Transverse colon (tissue), 3 donors: Measurements from ENCODE around the gene BNIP5.

Experiments used
- EP300 ChIP-seq: sonication (generic); formaldehyde crosslinking; IDR thresholded peaks from one replicate; pipeline ENCODE4 v1.6.1; 2017; ENCODE audit warnings: antibody characterized with exemption, low read depth
- POLR2A ChIP-seq: fragments of 450-650 bp; IDR thresholded peaks from one replicate; pipeline ENCODE4 v1.6.1; 2016; ENCODE audit warnings: antibody characterized with exemption, mild to moderate bottlenecking, moderate library complexity
- TF ChIP-seq, protein P1 (sequence below), 5 experiments: fragments of 200-600 bp in 3 of 5; fragments of 450-650 bp in 2 of 5; sonication (generic) in 3 of 5; IDR thresholded peaks; 1 replicate in 2 of 5; 2 replicates in 3 of 5; pipeline ENCODE4 v1.5.1; 2016 to 2017; ENCODE audit warnings: antibody characterized with exemption in 5 of 5, inconsistent platforms in 3 of 5, mild to moderate bottlenecking in 2 of 5, moderate library complexity in 1 of 5

DNA sequence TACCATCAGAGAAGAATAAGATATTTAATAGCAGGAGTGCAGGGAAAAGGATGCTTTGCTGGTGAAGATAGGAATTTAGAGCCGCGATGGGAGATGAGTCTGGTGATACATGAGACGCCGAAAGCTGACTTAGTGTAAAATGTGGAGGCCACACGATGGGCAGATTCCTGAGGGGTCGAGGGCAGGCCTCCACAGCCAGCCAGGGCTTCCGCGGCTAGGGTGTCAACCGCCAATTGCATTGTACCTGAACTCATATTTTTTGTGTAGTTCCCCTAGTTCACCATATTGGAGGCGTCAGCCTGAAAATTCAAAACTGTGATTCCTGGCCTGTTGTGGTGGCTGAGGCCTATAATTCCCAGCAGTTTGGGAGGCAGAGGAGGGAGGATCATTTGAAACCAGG lies 42.2 kb upstream of the BNIP5 start:
- TF ChIP-seq, protein P1, sequence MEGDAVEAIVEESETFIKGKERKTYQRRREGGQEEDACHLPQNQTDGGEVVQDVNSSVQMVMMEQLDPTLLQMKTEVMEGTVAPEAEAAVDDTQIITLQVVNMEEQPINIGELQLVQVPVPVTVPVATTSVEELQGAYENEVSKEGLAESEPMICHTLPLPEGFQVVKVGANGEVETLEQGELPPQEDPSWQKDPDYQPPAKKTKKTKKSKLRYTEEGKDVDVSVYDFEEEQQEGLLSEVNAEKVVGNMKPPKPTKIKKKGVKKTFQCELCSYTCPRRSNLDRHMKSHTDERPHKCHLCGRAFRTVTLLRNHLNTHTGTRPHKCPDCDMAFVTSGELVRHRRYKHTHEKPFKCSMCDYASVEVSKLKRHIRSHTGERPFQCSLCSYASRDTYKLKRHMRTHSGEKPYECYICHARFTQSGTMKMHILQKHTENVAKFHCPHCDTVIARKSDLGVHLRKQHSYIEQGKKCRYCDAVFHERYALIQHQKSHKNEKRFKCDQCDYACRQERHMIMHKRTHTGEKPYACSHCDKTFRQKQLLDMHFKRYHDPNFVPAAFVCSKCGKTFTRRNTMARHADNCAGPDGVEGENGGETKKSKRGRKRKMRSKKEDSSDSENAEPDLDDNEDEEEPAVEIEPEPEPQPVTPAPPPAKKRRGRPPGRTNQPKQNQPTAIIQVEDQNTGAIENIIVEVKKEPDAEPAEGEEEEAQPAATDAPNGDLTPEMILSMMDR (IDR thresholded peaks at IDR 0.05): no peak
- TF ChIP-seq POLR2A: no peak
- TF ChIP-seq EP300: no peak
